Body of pancreas (tissue), 4 donors: ENCODE measurements around the gene FAM229A.

Experiments used
- POLR2A ChIP-seq, 3 donors: fragments of 450-650 bp; IDR thresholded peaks; one replicate each; pipeline ENCODE4 v1.6.1; 2016; ENCODE audit warnings: antibody characterized with exemption in 3 of 3, mild to moderate bottlenecking in 2 of 3
- TF ChIP-seq, protein P1 (sequence below), 7 experiments: fragments of 450-650 bp in 4 of 7; fragments of 200-600 bp in 3 of 7; sonication (generic) in 3 of 7; IDR thresholded peaks; one replicate each; pipeline ENCODE4 v1.5.1; 2016 to 2019; ENCODE audit warnings: antibody characterized with exemption in 7 of 7

DNA sequence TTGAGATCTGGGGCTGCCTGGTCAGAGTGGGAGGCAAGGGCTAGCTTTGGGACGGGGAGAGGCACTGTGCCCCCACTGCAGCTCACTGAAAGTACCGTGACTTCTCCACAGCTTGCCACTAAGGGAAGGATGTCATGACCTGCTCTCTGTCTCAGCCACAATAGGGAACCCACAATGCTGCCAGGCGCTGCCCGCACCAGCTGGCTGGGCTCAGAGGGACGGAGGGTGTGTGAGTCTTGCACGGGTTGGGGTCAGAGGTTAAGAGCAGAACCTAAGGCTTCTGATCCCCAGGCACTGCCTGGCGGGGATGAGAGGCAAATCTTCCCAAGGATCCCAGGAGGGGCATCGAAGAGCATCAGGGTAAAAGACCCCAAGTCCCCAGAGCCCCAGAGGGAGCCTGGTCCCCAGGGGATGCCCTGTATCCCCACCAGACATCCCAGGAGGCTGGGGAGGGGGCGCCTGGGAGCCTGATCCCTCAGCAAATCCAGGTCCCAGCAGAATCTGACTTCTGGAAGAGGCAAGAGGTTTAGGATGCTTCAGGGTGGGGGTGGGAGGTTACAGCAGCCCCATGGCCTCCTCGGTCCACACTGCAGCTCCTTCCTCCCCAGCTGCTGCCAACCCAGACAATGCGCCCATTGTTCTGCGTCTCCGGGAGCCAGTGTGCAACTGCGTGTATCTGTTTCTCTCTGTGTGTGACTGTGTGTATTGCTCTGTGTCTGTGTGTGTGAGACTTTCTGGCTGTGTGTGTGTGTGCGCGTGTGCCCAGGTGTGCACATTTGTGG, 24.2 kb downstream of the FAM229A start:
- TF ChIP-seq, protein P1, sequence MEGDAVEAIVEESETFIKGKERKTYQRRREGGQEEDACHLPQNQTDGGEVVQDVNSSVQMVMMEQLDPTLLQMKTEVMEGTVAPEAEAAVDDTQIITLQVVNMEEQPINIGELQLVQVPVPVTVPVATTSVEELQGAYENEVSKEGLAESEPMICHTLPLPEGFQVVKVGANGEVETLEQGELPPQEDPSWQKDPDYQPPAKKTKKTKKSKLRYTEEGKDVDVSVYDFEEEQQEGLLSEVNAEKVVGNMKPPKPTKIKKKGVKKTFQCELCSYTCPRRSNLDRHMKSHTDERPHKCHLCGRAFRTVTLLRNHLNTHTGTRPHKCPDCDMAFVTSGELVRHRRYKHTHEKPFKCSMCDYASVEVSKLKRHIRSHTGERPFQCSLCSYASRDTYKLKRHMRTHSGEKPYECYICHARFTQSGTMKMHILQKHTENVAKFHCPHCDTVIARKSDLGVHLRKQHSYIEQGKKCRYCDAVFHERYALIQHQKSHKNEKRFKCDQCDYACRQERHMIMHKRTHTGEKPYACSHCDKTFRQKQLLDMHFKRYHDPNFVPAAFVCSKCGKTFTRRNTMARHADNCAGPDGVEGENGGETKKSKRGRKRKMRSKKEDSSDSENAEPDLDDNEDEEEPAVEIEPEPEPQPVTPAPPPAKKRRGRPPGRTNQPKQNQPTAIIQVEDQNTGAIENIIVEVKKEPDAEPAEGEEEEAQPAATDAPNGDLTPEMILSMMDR (IDR thresholded peaks at IDR 0.05): no peak
- TF ChIP-seq POLR2A (IDR thresholded peaks at IDR 0.05): no peak
